Glomerular visceral epithelial cell (primary cell): ENCODE data around the gene S100A3.

ENCODE experiments used
- DNase-seq: peaks from one replicate; pipeline ENCODE4 v3.0.0-alpha.2; 2016; ENCODE audit errors: extremely low spot score

S100A3 gene

GRCh38 chr1:153510984-153511410 is 38.1 kb downstream of the S100A3 start:
- DNase-seq, result peak; percentile 81

GRCh38 chr1:153509729-153510354 is 39.2 kb downstream of the S100A3 start:
- peak; percentile 28 for DNase-seq

GRCh38 chr1:153509036-153509435 is 40.0 kb downstream of the S100A3 start:
- DNase-seq, result no peak

DNA sequence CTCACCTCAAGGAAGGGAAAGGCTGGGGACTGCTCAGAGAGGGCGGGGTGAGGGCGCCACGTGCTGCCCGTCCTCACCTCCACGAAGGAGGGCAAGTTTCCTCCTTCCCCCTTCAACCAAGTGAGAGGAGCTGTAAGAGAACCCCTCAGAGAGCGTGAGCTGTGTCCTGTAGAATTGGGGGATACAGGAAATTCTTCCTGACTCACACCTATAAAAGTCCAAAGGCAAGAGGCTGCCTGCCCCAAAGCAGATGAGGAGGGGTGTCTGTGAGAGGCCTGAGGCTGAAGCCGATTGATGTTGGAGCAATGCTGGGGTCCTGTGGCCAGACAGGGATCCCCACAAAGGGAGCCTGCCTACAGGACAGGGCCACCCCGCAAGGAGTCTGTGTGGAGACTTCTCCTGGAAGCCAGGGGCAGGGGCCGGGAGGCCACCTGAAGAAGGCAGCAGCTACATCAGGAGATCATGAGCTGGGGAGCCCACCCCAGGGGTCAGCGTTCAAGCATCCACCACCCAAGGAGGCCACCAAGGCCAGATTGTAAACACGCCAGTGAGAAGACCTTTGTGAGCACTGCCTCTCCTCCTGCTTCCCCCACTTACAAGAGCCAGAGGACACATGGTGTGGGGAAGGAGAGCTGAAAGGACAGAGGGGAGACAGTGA is 41.0 kb downstream of the S100A3 start:
- DNase-seq, result no peak

DNA sequence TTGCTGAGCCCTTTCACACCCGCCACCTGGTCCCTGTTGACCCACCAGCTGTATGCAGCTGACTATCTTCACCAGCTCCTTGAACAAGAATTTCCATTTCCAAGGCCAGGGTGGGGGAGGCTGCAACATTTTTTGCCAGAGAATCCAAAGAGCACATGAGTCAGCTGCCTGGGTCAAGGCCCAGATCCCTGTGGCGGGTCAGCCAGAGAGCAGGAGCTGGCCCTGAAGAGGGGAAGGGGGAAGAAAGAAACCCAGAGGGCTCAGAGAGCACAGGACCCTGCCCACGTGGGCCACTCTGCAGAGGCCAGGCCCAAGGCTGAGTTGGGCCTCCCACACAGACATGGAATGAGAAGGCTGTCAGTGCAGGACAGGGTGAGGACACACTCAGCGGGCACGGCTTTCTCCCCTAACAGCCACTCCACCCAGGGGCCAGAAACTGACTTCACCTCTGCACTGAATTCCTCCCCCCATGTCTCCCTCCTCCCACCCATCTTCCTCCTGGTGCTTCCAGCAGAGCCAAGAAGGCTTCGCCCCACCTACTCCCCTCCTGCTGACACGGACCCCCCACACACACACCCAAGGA is 42.1 kb downstream of the S100A3 start:
- DNase-seq, result peak; percentile 71

GRCh38 chr1:153506386-153506785 is 42.7 kb downstream of the S100A3 start:
- DNase-seq, result no peak

GRCh38 chr1:153505576-153505975 is 43.5 kb downstream of the S100A3 start:
- no peak for DNase-seq

GRCh38 chr1:153503766-153504165 is 45.3 kb downstream of the S100A3 start:
- no peak for DNase-seq

GRCh38 chr1:153498746-153499145 is 50.3 kb downstream of the S100A3 start:
- DNase-seq, result no peak
